Central memory CD8-positive, alpha-beta T cell (primary cell): ENCODE results near the gene ATP2A3.

Source experiments
- ATAC-seq: fragments of 150-1000 bp; cut with Tn5 transposase; replicated peaks from 2 replicates; pipeline ENCODE4 v1.10.0; 2022; ENCODE audit warnings: mild to moderate bottlenecking, moderate FRiP score, moderate number of reproducible peaks; ENCODE audit not compliant: poor library complexity, severe bottlenecking; ENCODE audit errors: extremely low read depth
- DNase-seq, 2 donors: peaks; one replicate each; pipeline ENCODE4 v3.0.0; 2021; ENCODE audit warnings: low spot score in 2 of 2
- H3K27ac Mint-ChIP-seq: one replicate; pipeline ENCODE4 v1.8.0; 2022; ENCODE audit warnings: low read depth, mild to moderate bottlenecking, moderate library complexity, mixed read lengths
- H3K27me3 Mint-ChIP-seq: one replicate; pipeline ENCODE4 v1.8.0; 2022; ENCODE audit warnings: mixed read lengths
- H3K36me3 Mint-ChIP-seq: one replicate; pipeline ENCODE4 v1.8.0; 2022; ENCODE audit warnings: mild to moderate bottlenecking, moderate library complexity, mixed read lengths; ENCODE audit not compliant: insufficient read depth
- H3K4me1 Mint-ChIP-seq: one replicate; pipeline ENCODE4 v1.8.0; 2022; ENCODE audit warnings: mixed read lengths
- H3K4me3 Mint-ChIP-seq: one replicate; pipeline ENCODE4 v1.8.0; 2022; ENCODE audit warnings: mild to moderate bottlenecking, moderate library complexity, mixed read lengths
- H3K9me3 Mint-ChIP-seq: one replicate; pipeline ENCODE4 v1.8.0; 2022; ENCODE audit warnings: mixed read lengths

ATP2A3 gene

DNA sequence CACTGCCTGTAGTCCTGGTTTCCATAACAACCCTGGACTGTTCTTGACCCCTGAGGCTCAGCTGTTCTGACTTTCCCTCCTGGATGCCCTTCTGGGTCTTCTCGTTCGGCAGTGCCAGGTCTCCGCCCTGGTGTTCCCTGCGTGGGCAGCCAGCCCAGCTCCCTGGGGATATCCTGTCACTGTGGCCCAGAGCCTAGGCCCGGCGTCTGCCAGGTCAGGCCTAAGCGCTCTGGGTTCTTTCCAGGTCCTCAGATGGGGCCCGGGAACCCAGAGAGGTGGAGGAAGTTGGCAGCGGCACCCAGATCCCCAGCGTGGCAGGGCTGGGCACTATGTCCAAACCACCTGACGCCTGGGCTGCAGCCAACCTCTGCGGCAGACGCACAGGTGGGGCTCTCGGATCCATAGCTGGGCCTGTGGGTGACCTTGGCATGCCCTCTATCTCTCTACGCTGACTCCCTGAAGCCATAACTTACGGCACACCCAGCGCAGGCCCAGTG lies 12.5 kb upstream of the ATP2A3 start:
- DNase-seq, result no peak
- Mint-ChIP-seq H3K36me3 (no peaks in the 10 kb centered on the region), H3K4me1 (peaks cover 27% of the 10 kb centered on the region), H3K27me3 (no peaks in the 10 kb centered on the region), H3K9me3 (peaks cover 9% of the 10 kb centered on the region), H3K27ac (no peak overlapping the region), H3K4me3 (no peak overlapping the region)
- ATAC-seq, result no peak

DNA sequence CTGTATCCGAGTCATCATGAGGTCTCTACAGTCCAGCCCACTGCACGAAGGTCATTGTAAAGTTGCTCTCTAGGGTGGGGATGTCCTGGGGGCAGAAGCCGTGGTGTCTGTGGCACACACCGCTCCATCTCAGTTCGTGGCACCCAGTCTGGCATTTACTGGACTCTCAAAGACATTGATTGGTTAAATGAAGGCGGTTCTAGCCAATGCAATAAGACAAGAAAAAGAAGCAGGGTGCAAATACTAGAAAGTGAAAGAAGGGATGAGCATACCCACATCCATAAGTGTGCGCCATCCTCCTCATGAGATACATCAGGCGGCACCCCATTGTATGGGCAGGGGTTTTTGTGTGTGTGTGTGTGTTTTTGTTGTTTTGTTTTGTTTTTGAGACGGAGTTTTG lies 10.7 kb upstream of the ATP2A3 start:
- Mint-ChIP-seq H3K4me3 (no peak overlapping the region), H3K27ac (peak overlapping the region; percentile 87), H3K27me3 (no peaks in the 10 kb centered on the region), H3K4me1 (peaks cover 27% of the 10 kb centered on the region), H3K36me3 (no peaks in the 10 kb centered on the region), H3K9me3 (peaks cover 9% of the 10 kb centered on the region)
- ATAC-seq (no peak), DNase-seq (no peak)

DNA sequence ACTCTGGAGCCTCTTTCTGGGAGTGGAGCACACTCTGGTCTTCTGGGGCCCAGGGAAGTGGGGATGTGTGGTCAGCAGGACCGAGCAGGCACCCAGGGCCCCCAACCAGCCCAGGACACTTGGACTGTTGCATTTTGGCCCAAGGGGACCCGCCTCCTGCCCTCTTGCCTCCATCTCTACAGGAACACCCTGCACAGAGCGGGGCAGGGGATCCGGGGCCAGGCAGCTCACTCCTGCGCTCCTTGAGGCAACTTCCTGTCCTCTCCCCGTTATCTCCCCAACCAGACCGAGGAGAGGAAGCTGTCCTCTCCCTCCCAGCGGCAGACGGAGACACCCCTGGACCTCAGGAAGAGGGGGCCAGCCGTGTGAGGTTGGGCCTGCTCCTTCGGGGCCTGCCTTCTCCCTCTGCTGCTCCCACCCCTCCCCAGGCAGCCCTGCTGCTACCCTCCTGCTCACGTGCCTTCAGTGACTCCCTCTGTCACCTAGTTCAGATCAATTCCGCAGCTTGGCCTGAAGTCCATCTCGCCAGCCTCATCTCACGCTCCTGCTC lies 10.0 kb upstream of the ATP2A3 start:
- ATAC-seq (no peak), DNase-seq (no peak)
- Mint-ChIP-seq H3K4me3 (peak overlapping the region; percentile 7), H3K27ac (peak overlapping the region; percentile 87), H3K27me3 (no peaks in the 10 kb centered on the region), H3K9me3 (peaks cover 9% of the 10 kb centered on the region), H3K4me1 (peaks cover 27% of the 10 kb centered on the region), H3K36me3 (no peaks in the 10 kb centered on the region)

DNA sequence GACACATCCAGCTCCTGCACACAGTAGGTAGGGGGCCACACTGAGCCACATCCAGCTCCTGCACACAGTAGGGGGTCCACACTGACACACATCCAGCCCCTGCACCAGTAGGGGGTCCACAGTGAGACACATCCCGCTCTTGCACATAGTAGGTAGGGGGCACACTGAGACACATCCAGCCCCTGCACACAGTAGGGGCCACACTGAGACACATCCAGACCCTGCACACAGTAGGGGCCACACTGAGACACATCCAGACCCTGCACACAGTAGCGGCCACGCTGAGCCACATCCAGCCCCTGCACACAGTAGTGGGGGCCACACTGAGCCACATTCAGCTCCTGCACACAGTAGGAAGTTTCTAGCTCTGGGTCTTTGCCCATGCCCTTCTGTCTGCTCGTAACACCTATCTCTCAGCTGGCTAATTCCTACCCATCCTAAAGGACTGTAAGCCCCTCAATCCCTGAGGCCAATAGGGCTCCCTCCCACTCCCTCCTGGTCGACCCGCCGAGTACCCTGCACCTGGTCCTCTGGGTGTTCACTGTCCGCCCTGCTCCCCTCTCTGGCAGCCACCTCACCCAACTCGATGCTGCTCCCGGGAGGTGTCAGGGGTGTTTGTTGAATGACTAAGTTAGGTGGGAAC lies 9.4 kb upstream of the ATP2A3 start:
- no peak for ATAC-seq
- peaks cover 9% of the 10 kb centered on the region for H3K9me3 Mint-ChIP-seq
- peaks cover 27% of the 10 kb centered on the region for H3K4me1 Mint-ChIP-seq
- H3K27me3 Mint-ChIP-seq, result no peaks in the 10 kb centered on the region
- H3K36me3 Mint-ChIP-seq, result no peaks in the 10 kb centered on the region
- H3K4me3 Mint-ChIP-seq, result peak overlapping the region; percentile 66
- DNase-seq, result no peak
- peak overlapping the region; percentile 87 for H3K27ac Mint-ChIP-seq

DNA sequence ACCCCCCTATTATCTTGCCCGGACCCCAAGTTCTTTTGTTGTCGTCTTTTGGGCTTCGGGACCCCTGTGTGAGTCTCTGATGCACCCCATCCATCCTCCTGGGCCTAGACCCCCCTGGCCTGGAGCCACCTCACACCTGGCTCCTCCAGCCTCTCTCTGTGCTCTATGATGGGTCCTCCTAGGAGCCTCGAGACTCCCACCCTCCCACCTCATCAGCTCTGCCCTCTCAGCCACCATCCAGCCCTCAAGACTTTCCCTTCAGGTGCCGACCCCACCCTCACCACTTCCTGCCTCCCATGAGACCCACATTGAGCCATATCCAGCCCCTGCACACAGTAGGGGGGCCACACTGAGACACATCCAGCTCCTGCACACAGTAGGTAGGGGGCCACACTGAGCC lies 8.7 kb upstream of the ATP2A3 start:
- H3K27ac Mint-ChIP-seq, result no peak overlapping the region
- H3K4me3 Mint-ChIP-seq, result peak overlapping the region; percentile 66
- DNase-seq (no peak), ATAC-seq (no peak)
- H3K9me3 Mint-ChIP-seq, result peaks cover 9% of the 10 kb centered on the region
- peaks cover 27% of the 10 kb centered on the region for H3K4me1 Mint-ChIP-seq
- no peaks in the 10 kb centered on the region for H3K27me3 Mint-ChIP-seq
- H3K36me3 Mint-ChIP-seq, result no peaks in the 10 kb centered on the region

DNA sequence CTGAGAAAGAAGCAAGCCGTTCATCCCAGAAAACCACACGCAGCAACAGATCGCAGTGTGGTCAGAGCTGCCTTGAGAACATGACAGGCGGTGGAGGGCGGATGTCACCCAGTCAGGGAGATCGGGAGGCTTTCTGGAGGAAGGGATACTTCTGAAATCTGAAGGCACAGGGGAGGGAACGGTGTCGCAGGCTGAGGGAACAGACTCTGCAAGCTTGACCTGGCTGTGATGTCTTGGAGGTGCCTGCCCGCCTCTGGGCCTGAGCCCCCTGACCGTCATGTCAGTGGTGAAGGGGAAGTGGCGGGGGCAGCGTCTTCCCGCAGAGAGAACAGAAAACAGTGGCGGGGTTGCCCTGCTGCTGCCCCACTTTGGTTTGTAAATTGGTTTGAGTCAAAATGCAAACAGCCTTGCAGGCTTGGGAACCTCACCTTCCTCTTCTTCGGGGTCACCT lies 8.1 kb upstream of the ATP2A3 start:
- no peaks in the 10 kb centered on the region for H3K36me3 Mint-ChIP-seq

DNA sequence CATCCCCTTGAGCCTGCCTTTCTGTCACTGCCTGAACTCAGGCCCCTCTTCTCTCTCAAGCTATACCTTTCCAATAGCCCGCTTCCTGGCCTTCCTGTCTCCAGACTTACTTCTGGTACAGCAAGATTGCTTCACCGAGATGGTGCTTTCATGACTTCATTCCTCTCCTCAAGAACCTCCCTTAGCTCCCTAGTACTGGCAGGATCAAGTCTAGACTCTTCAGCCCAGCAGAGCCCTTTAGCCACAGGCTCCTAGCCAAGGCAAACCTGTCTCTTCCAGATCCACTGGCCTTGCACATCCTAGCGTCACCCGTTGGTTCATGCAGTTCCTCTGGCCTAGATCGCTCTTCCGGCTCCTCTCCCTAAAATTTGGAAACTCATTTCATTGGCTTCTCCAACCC lies 6.4 kb upstream of the ATP2A3 start:
- no peak for DNase-seq
- Mint-ChIP-seq H3K36me3 (no peaks in the 10 kb centered on the region), H3K4me3 (no peak overlapping the region), H3K27ac (no peak overlapping the region), H3K4me1 (peaks cover 27% of the 10 kb centered on the region), H3K27me3 (no peaks in the 10 kb centered on the region), H3K9me3 (peaks cover 9% of the 10 kb centered on the region)
- ATAC-seq, result no peak

More for the DNA sequence above, 8.1 kb upstream of the ATP2A3 start:
- ATAC-seq (peak; percentile 52), DNase-seq (no peak)
- Mint-ChIP-seq H3K4me1 (peaks cover 27% of the 10 kb centered on the region), H3K9me3 (peaks cover 9% of the 10 kb centered on the region), H3K27ac (peak overlapping the region; percentile 19), H3K27me3 (no peaks in the 10 kb centered on the region), H3K4me3 (peak overlapping the region; percentile 66)

DNA sequence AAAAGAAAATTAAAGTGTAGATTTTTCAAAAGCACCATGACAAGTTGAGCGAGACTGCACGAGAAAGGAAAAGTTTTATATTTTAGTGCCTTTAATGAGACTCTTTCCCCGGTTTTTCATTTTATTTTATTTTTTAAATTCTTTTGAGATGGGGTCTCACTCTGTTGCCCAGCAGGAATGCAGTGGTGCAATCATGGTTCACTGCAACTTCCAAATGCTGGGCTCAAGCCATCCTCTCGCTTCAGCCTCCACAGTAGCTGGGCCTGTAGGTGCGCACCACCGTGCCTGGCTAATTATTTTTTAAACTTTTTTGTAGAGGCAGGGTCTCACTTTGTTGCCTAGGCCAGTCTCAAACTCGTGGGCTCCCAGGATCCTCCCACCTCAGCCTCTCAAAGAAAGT lies 5.7 kb upstream of the ATP2A3 start:
- DNase-seq (no peak), ATAC-seq (no peak)
- peaks cover 7% of the 10 kb centered on the region for H3K9me3 Mint-ChIP-seq
- no peaks in the 10 kb centered on the region for H3K27me3 Mint-ChIP-seq
- H3K4me1 Mint-ChIP-seq, result peaks cover 34% of the 10 kb centered on the region
- H3K4me3 Mint-ChIP-seq, result no peak overlapping the region
- peaks cover 3% of the 10 kb centered on the region for H3K36me3 Mint-ChIP-seq
- no peak overlapping the region for H3K27ac Mint-ChIP-seq

DNA sequence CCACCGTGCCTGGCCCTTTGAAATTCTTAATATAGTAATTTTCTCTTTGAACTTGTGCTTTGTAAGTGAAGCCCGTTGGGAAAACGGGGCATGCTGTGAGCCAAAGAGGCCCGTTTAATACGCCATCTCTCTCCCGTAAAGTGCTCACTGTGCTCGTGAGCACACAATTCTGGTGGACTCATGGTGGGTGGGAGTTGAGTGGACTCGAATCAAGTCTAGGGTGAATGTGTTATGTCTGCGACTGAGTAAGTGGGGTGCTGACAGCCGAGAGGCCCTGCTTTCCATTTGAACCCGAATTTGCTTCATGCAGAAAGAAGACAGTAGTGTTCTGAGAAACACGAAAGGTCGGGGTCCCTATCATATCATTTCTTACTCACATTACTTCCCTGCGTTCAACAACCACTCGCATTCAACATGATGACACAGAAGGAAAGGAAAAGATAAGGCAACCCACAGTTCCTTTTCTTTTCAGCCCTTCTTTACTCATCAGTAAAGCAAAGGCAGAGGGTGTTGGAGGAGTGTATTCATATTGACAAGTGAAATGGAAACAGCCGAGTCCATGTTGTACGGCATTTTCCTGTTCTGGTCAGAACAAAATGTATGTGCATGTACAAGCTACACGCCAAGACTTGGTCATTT lies 4.8 kb upstream of the ATP2A3 start:
- ATAC-seq, result no peak
- no peak for DNase-seq
- Mint-ChIP-seq H3K4me3 (no peak overlapping the region), H3K4me1 (peaks cover 32% of the 10 kb centered on the region), H3K27ac (no peak overlapping the region), H3K27me3 (no peaks in the 10 kb centered on the region), H3K9me3 (no peaks in the 10 kb centered on the region), H3K36me3 (peaks cover 3% of the 10 kb centered on the region)

DNA sequence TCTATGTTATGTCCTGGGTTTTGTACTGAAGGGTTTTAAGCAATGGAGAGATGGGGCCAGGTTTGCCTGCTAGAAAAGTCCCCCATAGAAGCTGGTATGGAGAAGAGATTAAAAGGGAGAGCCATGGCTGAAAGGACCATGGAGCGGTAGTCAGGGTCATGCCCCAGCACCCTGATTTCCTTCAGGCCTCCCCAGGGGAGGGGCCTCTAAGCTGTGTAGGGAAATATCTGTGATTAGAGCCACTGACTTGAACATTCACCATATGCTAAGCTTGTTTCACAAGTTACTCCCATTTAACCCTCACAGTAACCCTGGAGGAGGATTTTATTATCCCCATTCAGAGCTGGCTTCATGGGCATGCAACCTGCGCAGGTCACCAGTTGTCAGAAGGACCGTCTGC lies 3.8 kb upstream of the ATP2A3 start:
- ATAC-seq (no peak), DNase-seq (no peak)
- Mint-ChIP-seq H3K27me3 (no peaks in the 10 kb centered on the region), H3K36me3 (peaks cover 8% of the 10 kb centered on the region), H3K4me3 (no peak overlapping the region), H3K27ac (no peak overlapping the region), H3K4me1 (peaks cover 28% of the 10 kb centered on the region), H3K9me3 (no peaks in the 10 kb centered on the region)

DNA sequence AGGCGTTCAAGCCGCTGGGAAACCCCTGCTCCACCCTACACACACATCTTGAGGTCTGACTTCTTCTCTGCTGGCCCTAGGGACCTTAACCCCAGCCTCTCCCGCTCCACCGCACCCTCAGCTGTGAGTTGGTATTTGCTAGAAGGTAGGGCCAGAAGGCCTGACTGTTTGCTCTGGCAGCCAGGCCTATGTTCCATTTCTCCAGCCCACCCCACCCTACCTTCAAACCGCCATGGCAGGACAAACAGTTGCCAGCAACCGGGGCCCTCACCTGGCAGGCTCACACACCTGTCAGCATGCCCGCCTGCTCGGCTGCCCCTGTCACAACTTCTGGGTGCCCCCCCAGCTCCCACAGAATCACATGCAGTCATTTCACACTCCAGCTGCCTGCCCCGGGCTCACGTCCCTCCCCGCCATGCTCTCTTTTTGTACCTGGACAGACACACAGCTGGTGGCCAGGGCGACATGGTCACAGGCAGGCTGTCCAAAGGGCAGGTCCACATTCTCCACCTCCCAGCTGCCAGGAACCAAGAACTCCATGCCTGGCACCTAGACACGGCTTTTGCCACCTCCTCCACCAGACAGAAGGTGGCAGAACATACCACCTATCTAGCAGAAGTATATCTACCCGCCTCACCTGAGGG lies 2.6 kb upstream of the ATP2A3 start:
- H3K27ac Mint-ChIP-seq, result no peak overlapping the region
- DNase-seq (no peak), ATAC-seq (no peak)
- peaks cover 28% of the 10 kb centered on the region for H3K4me1 Mint-ChIP-seq
- H3K27me3 Mint-ChIP-seq, result no peaks in the 10 kb centered on the region
- no peaks in the 10 kb centered on the region for H3K9me3 Mint-ChIP-seq
- H3K36me3 Mint-ChIP-seq, result peaks cover 13% of the 10 kb centered on the region
- peak overlapping the region; percentile 40 for H3K4me3 Mint-ChIP-seq

DNA sequence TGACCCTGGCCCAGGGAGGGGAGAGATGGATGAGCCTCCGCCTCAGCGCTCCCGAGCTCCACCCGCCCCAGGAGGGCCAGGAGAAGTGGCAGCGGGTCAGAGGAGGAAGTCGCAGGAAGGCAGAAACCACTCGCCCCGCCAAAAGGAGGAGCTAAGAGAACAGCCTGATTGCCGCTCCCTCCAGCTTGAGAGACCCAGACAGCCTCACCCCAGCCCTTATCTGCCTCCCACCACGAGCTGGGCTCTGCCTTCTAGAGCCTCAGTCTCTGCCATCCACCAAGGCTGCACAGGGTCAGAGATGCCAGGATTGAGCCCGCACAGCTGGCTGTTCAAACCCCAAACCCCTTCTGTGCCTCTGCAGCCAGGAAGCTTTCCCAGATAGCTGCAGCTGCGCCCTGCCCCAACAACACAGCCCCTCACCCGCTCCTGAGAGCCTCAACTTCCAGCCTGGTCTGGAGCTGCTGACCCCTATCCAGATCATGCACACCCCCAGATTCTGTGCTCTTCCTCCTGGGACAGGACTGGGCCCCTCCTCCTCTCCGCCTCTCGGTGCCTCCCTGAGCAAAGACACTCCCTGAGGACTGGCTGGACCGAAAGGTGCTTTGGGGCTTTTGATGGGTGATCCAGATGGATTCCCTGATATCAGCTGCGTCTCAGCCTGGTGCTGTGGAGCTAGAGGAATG lies 1.0 kb upstream of the ATP2A3 start:
- peak overlapping the region; percentile 82 for H3K27ac Mint-ChIP-seq
- no peaks in the 10 kb centered on the region for H3K27me3 Mint-ChIP-seq
- DNase-seq (peak; percentile 39 to 55), ATAC-seq (peak; percentile 57)
- peaks cover 14% of the 10 kb centered on the region for H3K36me3 Mint-ChIP-seq
- no peaks in the 10 kb centered on the region for H3K9me3 Mint-ChIP-seq
- peak overlapping the region; percentile 87 for H3K4me3 Mint-ChIP-seq
- H3K4me1 Mint-ChIP-seq, result peaks cover 41% of the 10 kb centered on the region
